ENCODE results near the gene SYNE1.

SYNE1 gene

GRCh38 chr6:152351742-152352141, 285.4 kb downstream of the SYNE1 start:
- DNase-seq (ENCODE audit: low read depth, low spot score) = no peak
- TF ChIP-seq YY1 (IDR thresholded peaks at IDR 0.05; ENCODE audit: insufficient read depth, insufficient read length) (no peak), SUZ12 (IDR thresholded peaks at IDR 0.05; ENCODE audit: extremely low read depth, insufficient read depth, insufficient read length) (no peak), ZNF274 (IDR thresholded peaks at IDR 0.05; ENCODE audit: low read depth, low read length) (no peak)
- H3K4me3 ChIP-seq (ENCODE audit: insufficient read length, low read depth) = no peak overlapping the region
- H3K9me3 ChIP-seq (ENCODE audit: insufficient read depth, low read length) = no peaks in the 10 kb centered on the region
- no peak overlapping the region for H3K9ac ChIP-seq (ENCODE audit: insufficient read length, low read depth)
- no peaks in the 10 kb centered on the region for H3K4me1 ChIP-seq (ENCODE audit: insufficient read depth, insufficient read length)
- no peaks in the 10 kb centered on the region for H3K27me3 ChIP-seq (ENCODE audit: insufficient read depth, insufficient read length)
- H3K36me3 ChIP-seq (ENCODE audit: insufficient read depth, insufficient read length, low read length) = no peaks in the 10 kb centered on the region

GRCh38 chr6:152351110-152351509, 286.1 kb downstream of the SYNE1 start:
- no peak overlapping the region for H3K9ac ChIP-seq (ENCODE audit: insufficient read length, low read depth)
- H3K4me1 ChIP-seq (ENCODE audit: insufficient read depth, insufficient read length) = no peaks in the 10 kb centered on the region
- no peak for TF ChIP-seq ZNF274 (IDR thresholded peaks at IDR 0.05; ENCODE audit: low read depth, low read length)
- TF ChIP-seq SUZ12 (IDR thresholded peaks at IDR 0.05; ENCODE audit: extremely low read depth, insufficient read depth, insufficient read length) = no peak
- no peak for TF ChIP-seq YY1 (IDR thresholded peaks at IDR 0.05; ENCODE audit: insufficient read depth, insufficient read length)

DNA sequence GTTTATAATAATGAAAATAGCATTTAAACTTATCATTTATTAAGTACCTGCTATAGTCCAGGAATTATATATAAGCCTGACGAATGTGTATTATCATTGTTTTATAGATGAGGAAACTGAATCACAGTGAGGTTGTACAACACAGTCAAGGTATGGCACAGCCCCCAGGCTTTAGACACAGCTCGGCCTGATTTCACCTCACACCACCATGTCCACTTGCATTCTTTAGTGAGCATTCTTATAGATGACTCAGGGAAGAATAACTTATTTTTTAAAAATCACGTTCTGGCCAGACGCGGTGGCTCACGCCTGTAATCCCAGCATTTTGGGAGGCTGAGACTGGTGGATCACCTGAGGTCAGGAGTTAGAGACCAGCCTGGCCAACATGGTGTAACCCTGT, 289.0 kb downstream of the SYNE1 start:
- no peak for TF ChIP-seq YY1 (IDR thresholded peaks at IDR 0.05; ENCODE audit: insufficient read depth, insufficient read length)
- no peak for TF ChIP-seq ZNF274 (IDR thresholded peaks at IDR 0.05; ENCODE audit: low read depth, low read length)
- no peak for DNase-seq (ENCODE audit: low read depth, low spot score)
- no peak overlapping the region for H3K4me3 ChIP-seq (ENCODE audit: insufficient read length, low read depth)
- no peaks in the 10 kb centered on the region for H3K4me1 ChIP-seq (ENCODE audit: insufficient read depth, insufficient read length)
- no peaks in the 10 kb centered on the region for H3K36me3 ChIP-seq (ENCODE audit: insufficient read depth, insufficient read length, low read length)
- no peaks in the 10 kb centered on the region for H3K9me3 ChIP-seq (ENCODE audit: insufficient read depth, low read length)
- H3K27me3 ChIP-seq (ENCODE audit: insufficient read depth, insufficient read length) = no peaks in the 10 kb centered on the region
- H3K9ac ChIP-seq (ENCODE audit: insufficient read length, low read depth) = no peak overlapping the region

More at GRCh38 chr6:152351110-152351509, 286.1 kb downstream of the SYNE1 start:
- H3K36me3 ChIP-seq (ENCODE audit: insufficient read depth, insufficient read length, low read length) = no peaks in the 10 kb centered on the region
- no peaks in the 10 kb centered on the region for H3K27me3 ChIP-seq (ENCODE audit: insufficient read depth, insufficient read length)
- DNase-seq (ENCODE audit: low read depth, low spot score) = no peak
- no peaks in the 10 kb centered on the region for H3K9me3 ChIP-seq (ENCODE audit: insufficient read depth, low read length)
- no peak overlapping the region for H3K4me3 ChIP-seq (ENCODE audit: insufficient read length, low read depth)

DNA sequence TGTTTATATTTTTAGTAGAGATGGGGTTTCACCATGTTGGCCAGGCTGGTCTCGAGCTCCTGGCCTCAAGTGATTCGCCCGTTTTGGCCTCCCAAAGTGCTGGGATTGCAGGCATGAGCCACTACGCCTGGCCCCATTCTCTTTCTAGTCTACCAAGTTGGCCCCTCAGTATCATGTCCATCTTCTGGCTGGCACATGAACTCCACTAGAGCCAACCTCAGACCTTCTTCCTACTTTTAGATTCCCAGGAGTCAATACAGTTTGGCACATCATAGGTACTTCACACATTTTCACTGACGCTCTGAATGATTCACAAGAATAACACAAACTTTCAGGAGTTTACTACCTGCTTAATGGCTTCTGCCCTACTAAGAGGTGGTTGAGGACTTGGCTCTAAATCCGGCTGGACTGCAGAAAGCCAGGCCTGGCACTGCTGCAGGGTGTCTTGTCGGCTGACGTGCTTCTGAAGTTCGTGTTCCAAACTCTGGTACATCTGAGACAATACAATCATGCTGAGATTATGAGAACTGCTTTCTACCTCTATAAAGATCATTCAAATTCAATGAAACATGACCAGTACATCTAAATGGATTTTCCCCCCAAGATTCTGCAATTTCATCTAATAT, 293.3 kb downstream of the SYNE1 start:
- no peak for DNase-seq (ENCODE audit: low read depth, low spot score)
- no peaks in the 10 kb centered on the region for H3K9me3 ChIP-seq (ENCODE audit: insufficient read depth, low read length)
- no peak overlapping the region for H3K4me3 ChIP-seq (ENCODE audit: insufficient read length, low read depth)
- H3K4me1 ChIP-seq (ENCODE audit: insufficient read depth, insufficient read length) = no peaks in the 10 kb centered on the region
- H3K9ac ChIP-seq (ENCODE audit: insufficient read length, low read depth) = no peak overlapping the region
- no peaks in the 10 kb centered on the region for H3K36me3 ChIP-seq (ENCODE audit: insufficient read depth, insufficient read length, low read length)
- no peak for TF ChIP-seq ZNF274 (IDR thresholded peaks at IDR 0.05; ENCODE audit: low read depth, low read length)
- H3K27me3 ChIP-seq (ENCODE audit: insufficient read depth, insufficient read length) = no peaks in the 10 kb centered on the region

- Histone ChIP-seq H3K9me3 (ENCODE audit: insufficient read depth, low read length) (no peaks in the 10 kb centered on the region), H3K9ac (ENCODE audit: insufficient read length, low read depth) (no peak overlapping the region), H3K4me1 (ENCODE audit: insufficient read depth, insufficient read length) (no peaks in the 10 kb centered on the region), H3K4me3 (ENCODE audit: insufficient read length, low read depth) (no peak overlapping the region), H3K27me3 (ENCODE audit: insufficient read depth, insufficient read length) (no peaks in the 10 kb centered on the region), H3K36me3 (ENCODE audit: insufficient read depth, insufficient read length, low read length) (no peaks in the 10 kb centered on the region)
- DNase-seq (ENCODE audit: low read depth, low spot score) = no peak
- no peak for TF ChIP-seq SUZ12 (IDR thresholded peaks at IDR 0.05; ENCODE audit: extremely low read depth, insufficient read depth, insufficient read length)
- no peak for TF ChIP-seq ZNF274 (IDR thresholded peaks at IDR 0.05; ENCODE audit: low read depth, low read length)
- TF ChIP-seq YY1 (IDR thresholded peaks at IDR 0.05; ENCODE audit: insufficient read depth, insufficient read length) = no peak
These were observed 295.6 kb downstream of the SYNE1 start for GRCh38 chr6:152341596-152341995.

DNA sequence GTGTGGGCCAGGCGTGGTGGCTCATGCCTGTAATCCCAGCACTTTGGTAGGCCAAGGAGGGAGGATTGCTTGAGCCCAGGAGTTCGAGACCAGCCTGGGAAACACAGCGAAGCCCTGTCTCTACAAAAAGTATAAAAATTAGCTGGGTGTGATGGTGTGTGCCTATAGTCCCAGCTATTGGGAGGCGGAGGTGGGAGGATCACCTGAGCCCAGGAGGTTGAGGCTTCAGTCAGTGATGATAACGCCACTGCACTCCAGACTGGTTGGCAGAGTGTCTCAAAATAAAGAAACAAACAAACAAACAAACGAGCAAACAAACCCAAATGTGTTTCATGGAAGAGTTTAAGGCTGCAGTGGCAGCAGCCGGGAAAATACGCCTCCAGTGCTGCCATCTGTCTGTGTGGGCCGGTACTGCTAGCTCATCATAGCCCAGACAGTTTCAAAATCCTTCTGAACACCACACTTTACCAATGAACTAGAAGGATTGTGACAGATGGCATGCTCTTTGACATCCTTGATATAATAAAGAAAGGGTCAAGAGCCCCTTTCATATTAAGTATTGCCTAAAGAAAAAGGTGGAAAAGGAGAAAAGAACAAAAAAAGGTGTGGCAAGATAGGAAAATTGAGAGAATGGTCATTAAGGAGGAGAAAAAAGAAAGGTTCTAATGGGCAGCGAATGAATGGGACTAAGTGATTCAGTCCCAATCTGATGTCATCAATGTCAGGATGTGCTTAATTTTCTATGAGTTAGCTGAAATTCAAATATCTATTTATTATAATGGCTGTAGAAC, 298.6 kb downstream of the SYNE1 start:
- Histone ChIP-seq H3K4me1 (ENCODE audit: insufficient read depth, insufficient read length) (no peaks in the 10 kb centered on the region), H3K9ac (ENCODE audit: insufficient read length, low read depth) (no peak overlapping the region), H3K4me3 (ENCODE audit: insufficient read length, low read depth) (no peak overlapping the region), H3K9me3 (ENCODE audit: insufficient read depth, low read length) (no peaks in the 10 kb centered on the region), H3K27me3 (ENCODE audit: insufficient read depth, insufficient read length) (no peaks in the 10 kb centered on the region), H3K36me3 (ENCODE audit: insufficient read depth, insufficient read length, low read length) (no peaks in the 10 kb centered on the region)
- no peak for DNase-seq (ENCODE audit: low read depth, low spot score)
- TF ChIP-seq ZNF274 (IDR thresholded peaks at IDR 0.05; ENCODE audit: low read depth, low read length) (no peak), SUZ12 (IDR thresholded peaks at IDR 0.05; ENCODE audit: extremely low read depth, insufficient read depth, insufficient read length) (no peak), YY1 (IDR thresholded peaks at IDR 0.05; ENCODE audit: insufficient read depth, insufficient read length) (no peak)

GRCh38 chr6:152334555-152334954, 302.6 kb downstream of the SYNE1 start:
- Histone ChIP-seq H3K4me1 (ENCODE audit: insufficient read depth, insufficient read length) (no peaks in the 10 kb centered on the region), H3K9me3 (ENCODE audit: insufficient read depth, low read length) (no peaks in the 10 kb centered on the region), H3K36me3 (ENCODE audit: insufficient read depth, insufficient read length, low read length) (no peaks in the 10 kb centered on the region), H3K9ac (ENCODE audit: insufficient read length, low read depth) (no peak overlapping the region), H3K27me3 (ENCODE audit: insufficient read depth, insufficient read length) (no peaks in the 10 kb centered on the region), H3K4me3 (ENCODE audit: insufficient read length, low read depth) (no peak overlapping the region)
- DNase-seq (ENCODE audit: low read depth, low spot score) = no peak
- TF ChIP-seq ZNF274 (IDR thresholded peaks at IDR 0.05; ENCODE audit: low read depth, low read length) (no peak), SUZ12 (IDR thresholded peaks at IDR 0.05; ENCODE audit: extremely low read depth, insufficient read depth, insufficient read length) (no peak), YY1 (IDR thresholded peaks at IDR 0.05; ENCODE audit: insufficient read depth, insufficient read length) (no peak)
